HG02870 (cell line): ENCODE data around the gene FOXD1.
"Not testable (repeated sequence)": the region's sequence is repeated elsewhere in the genome, so short reads cannot be mapped to it uniquely, and the experiment has no call there.

Experiments used
- ATAC-seq: cut with Tn5 transposase; IDR thresholded peaks from one replicate; pipeline ENCODE4 v1.9.1; 2021; ENCODE audit warnings: mild to moderate bottlenecking, moderate library complexity; ENCODE audit not compliant: unreplicated experiment

FOXD1 gene

GRCh38 chr5:73448463-73449136, at the start of gene FOXD1:
Gene FOXD1 (minus strand): TSS chr5:73448777. CDS start chr5:73448362, 415 bp downstream.
- ATAC-seq, result no peak

GRCh38 chr5:73497497-73498056, 49.0 kb upstream of the FOXD1 start:
- ATAC-seq, result no peak

DNA sequence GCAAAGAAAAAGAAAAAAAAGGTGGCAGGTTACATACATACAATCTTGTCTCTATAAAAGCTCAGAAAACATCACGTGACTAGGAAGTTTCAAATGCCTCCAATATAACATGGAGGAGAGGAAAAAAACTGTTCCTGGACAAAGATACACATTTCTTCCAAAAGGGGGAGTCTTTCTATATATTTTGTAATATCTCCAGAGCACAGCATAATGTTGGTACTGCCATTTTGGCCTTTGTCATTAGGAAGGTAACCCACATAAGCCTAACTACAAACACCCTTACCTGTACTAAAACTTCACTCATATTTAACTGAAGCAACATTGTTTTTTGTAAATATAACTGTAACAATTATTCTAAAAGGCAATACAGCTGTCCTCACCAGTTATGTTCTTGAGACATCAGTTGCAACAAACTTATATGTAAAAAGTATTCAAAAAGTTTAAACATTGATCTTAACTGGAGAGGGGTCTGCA, 48.4 kb upstream of the FOXD1 start:
- no peak for ATAC-seq

GRCh38 chr5:73495772-73496335, 47.3 kb upstream of the FOXD1 start:
- no peak for ATAC-seq

- ATAC-seq, result no peak
These were observed 46.1 kb upstream of the FOXD1 start for GRCh38 chr5:73494721-73495120.

GRCh38 chr5:73493421-73493820, 44.8 kb upstream of the FOXD1 start:
- no peak for ATAC-seq

- no peak for ATAC-seq
These were observed 42.6 kb upstream of the FOXD1 start for GRCh38 chr5:73491155-73491554.

DNA sequence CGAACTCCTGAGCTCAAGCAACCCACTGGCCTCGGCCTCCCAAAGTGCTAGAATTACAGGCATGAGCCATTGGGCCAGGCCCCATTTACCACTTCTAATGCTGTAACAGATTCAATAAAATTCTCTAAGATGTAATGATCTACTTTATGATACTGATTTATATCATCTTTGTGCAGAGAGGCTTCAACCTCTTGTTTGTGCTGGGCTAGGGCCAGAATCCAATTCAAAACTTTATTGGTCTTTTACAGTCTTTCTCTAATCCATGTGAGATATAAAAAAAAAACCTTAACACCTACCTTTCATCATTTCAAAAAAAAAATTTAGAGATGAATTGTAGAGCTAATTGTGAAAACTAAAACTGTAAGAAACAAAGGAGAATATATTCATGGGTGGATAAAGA, 41.5 kb upstream of the FOXD1 start:
- no peak for ATAC-seq

DNA sequence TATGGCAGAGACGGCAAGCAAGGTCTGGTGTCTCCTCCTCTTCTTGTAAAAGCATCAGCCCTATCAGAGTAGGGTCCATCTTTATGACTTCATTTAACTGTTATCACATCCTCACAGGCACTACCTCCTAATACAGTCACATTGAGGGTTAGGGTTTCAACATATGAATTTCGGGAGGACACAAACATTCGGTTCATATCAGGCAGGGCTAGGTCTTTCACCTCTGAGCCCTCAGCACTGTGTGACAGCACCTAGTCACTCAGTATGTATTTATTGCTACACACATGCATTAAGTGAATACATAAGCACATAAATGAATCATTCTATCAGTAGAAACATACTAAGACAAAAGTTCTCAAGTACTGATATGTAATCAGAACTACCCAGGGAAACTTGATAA, 40.2 kb upstream of the FOXD1 start:
- no peak for ATAC-seq

DNA sequence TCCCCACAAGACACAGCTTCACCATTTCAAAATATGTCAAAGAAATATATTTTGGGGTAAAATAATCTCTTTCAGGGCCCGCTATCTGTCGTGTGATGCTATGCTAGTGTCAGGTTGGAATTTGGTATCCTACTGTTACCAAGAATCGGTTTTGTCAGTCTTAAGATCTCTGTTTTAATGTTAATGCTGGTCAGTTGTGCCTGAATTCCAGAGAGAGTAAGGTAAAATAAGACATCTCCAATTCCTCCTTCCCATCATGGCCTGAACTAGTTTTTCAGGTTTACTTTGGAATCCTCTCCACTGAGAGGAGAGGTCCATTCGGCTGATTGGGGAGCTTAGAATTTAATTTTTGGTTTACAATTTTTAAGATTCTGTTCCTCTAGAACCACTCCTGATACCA, 39.2 kb upstream of the FOXD1 start:
- ATAC-seq, result no peak

- ATAC-seq, result not testable (repeated sequence)
These were observed 38.7 kb upstream of the FOXD1 start for GRCh38 chr5:73487257-73487656.

DNA sequence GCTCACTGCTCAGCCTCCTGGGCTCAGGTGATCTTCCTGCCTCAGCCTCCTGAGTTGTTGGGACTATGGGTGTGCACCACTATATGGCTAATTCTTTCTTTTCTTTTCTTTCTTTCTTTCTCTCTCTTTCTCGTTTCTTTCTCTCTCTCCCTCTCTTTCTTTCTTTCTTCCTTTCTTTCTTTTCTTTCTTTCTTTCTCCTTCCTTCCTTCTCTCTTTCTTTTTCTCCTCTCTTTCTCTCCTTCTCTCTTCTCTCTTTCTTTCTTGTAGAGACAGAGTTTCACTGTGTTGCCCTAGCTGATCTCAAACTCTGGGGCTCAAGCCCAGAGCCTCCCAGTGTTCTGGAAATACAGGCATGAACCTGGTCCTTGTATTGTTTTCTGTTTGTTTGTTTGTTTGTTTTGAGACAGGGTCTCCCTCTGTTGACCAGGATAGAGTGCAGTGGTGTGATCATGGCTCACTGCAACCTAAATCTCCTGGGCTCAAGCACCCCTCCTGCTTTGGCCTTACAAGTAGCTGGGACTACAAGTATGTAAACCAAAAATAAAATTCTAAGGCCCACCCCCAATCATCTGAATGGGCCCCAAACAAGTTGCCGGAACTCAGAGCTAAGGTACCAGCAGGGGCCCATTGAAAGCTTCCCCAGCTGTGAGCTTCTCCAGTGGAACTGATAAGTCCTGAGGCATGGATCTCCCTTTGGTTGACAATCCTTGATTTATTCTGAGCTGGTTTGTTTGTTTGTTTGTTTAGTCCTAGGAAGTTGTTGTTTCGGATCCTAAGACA, 37.7 kb upstream of the FOXD1 start:
- no peak for ATAC-seq

- no peak for ATAC-seq
These were observed 37.1 kb upstream of the FOXD1 start for GRCh38 chr5:73485715-73486114.

DNA sequence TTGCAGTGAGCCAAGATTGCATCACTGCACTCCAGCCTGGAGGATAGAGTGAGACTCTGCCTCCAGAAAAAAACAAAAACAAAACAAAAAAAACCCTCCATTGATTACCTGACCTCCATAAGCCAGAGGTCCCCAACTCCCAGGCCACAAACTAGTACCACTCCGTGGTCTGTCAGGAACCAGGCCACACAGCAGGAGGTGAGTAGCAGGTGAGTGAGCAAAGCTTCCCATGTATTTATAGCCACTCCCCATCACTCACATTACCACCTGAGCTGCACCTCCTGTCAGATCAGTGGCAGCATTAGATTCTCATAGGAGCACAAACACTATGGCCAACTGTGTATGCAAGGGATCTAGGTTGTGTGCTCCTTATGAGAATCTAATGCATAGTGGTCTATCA, 35.9 kb upstream of the FOXD1 start:
- no peak for ATAC-seq

DNA sequence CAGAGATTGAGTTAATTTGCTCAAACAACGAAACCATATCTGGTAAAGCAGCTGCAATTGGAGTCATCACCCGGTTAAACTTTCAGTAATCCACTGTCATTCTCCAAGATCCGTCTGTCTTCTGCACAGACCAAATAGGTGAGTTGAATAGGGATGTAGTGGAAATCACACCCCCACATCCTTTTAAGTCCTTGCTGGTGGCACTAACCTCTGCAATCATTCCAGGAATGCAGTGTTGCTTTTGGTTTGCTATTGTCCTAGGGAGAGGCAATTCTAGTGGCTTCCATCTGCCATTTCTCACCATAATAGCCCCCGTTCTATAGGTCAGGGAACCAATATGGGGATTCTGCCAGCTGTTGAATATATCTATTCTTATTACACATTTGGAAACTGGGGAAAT, 35.1 kb upstream of the FOXD1 start:
- no peak for ATAC-seq

- ATAC-seq, result no peak
These were observed 34.0 kb upstream of the FOXD1 start for GRCh38 chr5:73482383-73483136.

- ATAC-seq, result no peak
These were observed 31.9 kb upstream of the FOXD1 start for GRCh38 chr5:73480500-73480899.

DNA sequence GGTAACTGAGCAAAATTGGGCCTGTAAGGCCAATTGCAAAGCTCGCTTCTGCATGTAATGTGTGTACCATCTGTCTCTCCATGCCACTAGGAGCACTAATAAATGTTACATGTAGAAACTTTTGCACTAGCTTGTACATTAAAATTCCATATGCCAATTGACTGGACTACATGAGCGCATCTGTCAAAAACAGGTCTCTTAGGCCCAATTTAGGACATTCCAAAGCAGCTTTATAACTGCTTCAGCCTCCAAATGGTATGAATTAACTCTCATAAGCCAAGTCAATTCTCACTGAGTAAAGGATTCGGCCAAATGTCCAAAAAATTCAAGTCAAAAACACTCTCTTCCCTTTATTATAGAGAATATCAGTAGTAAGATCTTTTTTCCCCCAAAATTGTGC, 23.5 kb upstream of the FOXD1 start:
- no peak for ATAC-seq

DNA sequence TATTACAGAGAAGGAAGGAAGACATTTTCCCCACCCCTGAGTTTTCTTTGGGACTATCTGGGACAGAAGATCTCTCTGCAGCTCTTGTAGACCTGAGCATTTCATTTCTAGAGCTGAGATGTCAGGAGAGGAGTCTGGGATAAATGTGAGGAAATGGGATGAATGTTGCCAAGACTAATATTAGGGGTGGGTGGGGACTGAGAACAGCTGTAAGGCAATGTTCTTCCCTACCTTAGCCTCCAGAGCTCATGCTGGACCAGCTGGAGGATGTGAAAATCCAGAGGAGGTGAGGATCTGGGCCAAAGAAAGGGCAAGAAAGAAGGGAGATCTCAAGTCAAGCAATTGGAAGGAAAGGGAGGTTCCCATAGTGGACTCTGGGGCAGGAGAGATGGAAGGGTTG, 23.1 kb upstream of the FOXD1 start:
- ATAC-seq, result no peak

GRCh38 chr5:73469878-73470277, 21.3 kb upstream of the FOXD1 start:
- no peak for ATAC-seq

- ATAC-seq, result not testable (repeated sequence)
These were observed 20.1 kb upstream of the FOXD1 start for GRCh38 chr5:73468638-73469037.
